Measurements from ENCODE around the gene PLOD1. TPM values are rescaled to one million over a fixed set of nuclear protein-coding genes. Genes with fewer than 3 reads are reported as not detected.

PLOD1 gene
- total RNA-seq, 1 donor from 2014 or later = 204 TPM

DNA sequence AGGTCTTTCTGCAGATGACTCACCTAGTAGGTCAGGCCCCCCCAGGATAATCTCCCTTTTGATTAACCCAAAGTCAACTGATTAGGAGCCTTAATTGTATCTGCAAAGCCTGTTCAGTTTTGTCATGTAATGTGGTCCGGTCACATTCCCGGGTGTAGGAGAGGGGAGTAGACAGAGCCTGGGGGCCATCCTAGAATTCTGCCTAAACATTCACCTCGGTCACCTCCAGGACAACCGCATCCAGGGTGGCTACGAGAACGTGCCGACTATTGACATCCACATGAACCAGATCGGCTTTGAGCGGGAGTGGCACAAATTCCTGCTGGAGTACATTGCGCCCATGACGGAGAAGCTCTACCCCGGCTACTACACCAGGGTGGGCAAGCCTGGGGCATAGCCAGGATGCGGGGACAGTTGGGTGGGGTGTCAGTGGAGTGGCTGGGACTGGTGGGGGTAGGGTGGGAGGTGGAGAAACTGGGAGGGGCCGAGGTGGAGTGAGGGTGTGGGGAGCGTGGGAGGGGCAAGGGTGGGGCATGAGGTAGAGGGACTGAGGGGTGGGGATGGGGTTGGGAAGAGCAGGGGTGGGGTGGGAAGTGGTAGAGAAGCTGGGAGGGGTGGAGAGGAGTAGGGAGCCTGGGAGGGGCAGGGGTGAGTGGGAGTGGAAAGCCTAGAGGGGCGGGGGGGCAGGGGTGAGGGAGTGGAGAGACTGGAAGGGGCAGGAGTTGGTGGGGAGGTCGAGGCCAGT is 36.1 kb downstream of the PLOD1 start:
- DNase-seq (ENCODE audit: extremely low spot score, unreplicated experiment) = no peak
- Mint-ChIP-seq H3K4me3 (ENCODE audit: unreplicated experiment) (no peak overlapping the region), H3K9me3 (ENCODE audit: unreplicated experiment) (no peaks in the 10 kb centered on the region), H3K27me3 (ENCODE audit: unreplicated experiment) (no peaks in the 10 kb centered on the region), H3K27ac (ENCODE audit: unreplicated experiment) (no peak overlapping the region), H3K4me1 (ENCODE audit: unreplicated experiment) (no peaks in the 10 kb centered on the region), H3K36me3 (ENCODE audit: unreplicated experiment) (peaks cover 16% of the 10 kb centered on the region)
- TF ChIP-seq, protein P1, sequence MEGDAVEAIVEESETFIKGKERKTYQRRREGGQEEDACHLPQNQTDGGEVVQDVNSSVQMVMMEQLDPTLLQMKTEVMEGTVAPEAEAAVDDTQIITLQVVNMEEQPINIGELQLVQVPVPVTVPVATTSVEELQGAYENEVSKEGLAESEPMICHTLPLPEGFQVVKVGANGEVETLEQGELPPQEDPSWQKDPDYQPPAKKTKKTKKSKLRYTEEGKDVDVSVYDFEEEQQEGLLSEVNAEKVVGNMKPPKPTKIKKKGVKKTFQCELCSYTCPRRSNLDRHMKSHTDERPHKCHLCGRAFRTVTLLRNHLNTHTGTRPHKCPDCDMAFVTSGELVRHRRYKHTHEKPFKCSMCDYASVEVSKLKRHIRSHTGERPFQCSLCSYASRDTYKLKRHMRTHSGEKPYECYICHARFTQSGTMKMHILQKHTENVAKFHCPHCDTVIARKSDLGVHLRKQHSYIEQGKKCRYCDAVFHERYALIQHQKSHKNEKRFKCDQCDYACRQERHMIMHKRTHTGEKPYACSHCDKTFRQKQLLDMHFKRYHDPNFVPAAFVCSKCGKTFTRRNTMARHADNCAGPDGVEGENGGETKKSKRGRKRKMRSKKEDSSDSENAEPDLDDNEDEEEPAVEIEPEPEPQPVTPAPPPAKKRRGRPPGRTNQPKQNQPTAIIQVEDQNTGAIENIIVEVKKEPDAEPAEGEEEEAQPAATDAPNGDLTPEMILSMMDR (IDR thresholded peaks at IDR 0.05) = no peak

DNA sequence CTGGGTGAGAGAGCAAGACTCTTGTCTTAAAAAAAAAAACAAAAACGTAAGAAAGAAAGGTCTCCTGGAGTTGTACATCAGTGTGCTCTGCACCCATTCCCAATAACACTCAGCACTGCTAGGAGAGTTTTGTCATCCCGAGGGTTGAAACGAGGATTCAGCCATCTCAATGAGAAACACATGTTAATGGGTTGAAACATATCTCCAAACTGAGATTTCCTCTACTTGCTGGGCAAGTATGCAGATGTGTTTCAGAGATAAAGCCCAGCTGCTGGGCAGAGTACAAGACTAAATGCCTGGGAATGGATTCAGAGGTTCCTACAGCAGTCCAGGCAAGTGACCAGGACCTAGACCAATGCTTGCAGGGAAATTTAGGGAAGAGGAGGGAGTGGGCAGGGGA is 43.1 kb downstream of the PLOD1 start:
- peaks cover 10% of the 10 kb centered on the region for H3K36me3 Mint-ChIP-seq (ENCODE audit: unreplicated experiment)
- DNase-seq (ENCODE audit: extremely low spot score, unreplicated experiment) = no peak
- no peaks in the 10 kb centered on the region for H3K27me3 Mint-ChIP-seq (ENCODE audit: unreplicated experiment)
- TF ChIP-seq, protein P1 (IDR thresholded peaks at IDR 0.05) = no peak
- H3K4me1 Mint-ChIP-seq (ENCODE audit: unreplicated experiment) = peaks cover 27% of the 10 kb centered on the region
- no peak overlapping the region for H3K4me3 Mint-ChIP-seq (ENCODE audit: unreplicated experiment)
- H3K9me3 Mint-ChIP-seq (ENCODE audit: unreplicated experiment) = no peaks in the 10 kb centered on the region
- no peak overlapping the region for H3K27ac Mint-ChIP-seq (ENCODE audit: unreplicated experiment)

DNA sequence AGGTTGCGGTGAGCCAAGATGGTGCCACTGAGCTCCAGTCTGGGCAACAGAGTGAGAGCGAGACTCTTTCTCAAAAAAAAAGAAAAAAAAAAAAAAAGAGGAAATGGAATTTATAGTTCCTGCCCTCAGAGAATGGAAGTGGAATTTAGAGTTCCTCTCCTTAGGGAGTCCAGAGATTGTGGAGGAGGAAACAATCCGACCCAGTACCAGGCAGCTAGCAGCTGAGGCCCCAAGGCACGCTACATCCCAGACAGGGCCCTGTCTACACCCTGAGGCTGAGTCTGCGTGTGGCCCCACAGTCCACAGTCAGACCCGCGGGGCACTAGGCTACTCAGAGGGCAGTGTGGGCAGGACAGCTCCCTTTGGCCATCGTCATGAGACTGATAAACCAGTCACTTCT is 43.8 kb downstream of the PLOD1 start:
- H3K27me3 Mint-ChIP-seq (ENCODE audit: unreplicated experiment) = no peaks in the 10 kb centered on the region
- H3K27ac Mint-ChIP-seq (ENCODE audit: unreplicated experiment) = no peak overlapping the region
- TF ChIP-seq, protein P1 (IDR thresholded peaks at IDR 0.05) = no peak
- H3K4me1 Mint-ChIP-seq (ENCODE audit: unreplicated experiment) = peaks cover 27% of the 10 kb centered on the region
- no peak for DNase-seq (ENCODE audit: extremely low spot score, unreplicated experiment)
- H3K9me3 Mint-ChIP-seq (ENCODE audit: unreplicated experiment) = no peaks in the 10 kb centered on the region
- H3K36me3 Mint-ChIP-seq (ENCODE audit: unreplicated experiment) = peaks cover 10% of the 10 kb centered on the region
- H3K4me3 Mint-ChIP-seq (ENCODE audit: unreplicated experiment) = no peak overlapping the region

DNA sequence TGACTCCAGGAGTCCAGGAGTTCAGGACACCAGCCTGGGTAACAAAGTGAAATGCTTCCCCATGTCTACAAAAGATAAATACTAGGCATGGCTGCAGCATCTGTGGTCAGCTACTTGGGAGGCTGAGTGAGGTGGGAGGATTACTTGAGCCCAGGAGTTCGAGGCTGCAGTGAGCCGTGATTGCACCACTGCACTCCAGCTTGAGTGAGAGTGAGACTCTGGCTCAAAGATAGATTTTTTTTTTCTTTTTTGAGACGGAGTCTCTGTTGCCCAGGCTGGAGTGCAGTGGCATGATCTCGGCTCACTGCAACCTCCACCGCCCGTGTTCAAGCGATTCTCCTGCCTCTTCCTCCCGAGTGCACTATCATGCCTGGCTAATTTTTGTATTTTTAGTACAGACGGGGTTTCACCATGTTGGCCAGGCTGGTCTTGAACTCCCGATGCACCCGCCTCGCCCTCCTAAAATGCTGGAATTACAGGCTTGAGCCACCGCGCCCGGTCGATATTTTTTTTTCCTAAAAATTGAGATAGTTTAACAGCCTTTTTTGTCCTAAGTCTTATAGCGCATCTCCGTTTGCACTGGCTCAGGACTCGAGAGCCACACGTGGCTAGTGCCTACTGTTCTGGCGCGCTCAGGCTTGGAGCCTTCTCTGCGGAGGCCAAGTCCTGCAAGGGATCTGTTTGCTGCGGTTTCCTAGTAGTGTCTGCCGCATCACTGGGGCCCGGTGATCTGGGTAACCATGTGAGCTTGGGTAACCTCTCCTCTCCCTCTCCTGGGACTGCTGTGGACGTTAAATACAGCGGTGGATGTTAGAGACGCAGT is 44.7 kb downstream of the PLOD1 start:
- H3K36me3 Mint-ChIP-seq (ENCODE audit: unreplicated experiment) = peaks cover 13% of the 10 kb centered on the region
- TF ChIP-seq, protein P1 (IDR thresholded peaks at IDR 0.05) = no peak
- H3K4me1 Mint-ChIP-seq (ENCODE audit: unreplicated experiment) = peaks cover 31% of the 10 kb centered on the region
- DNase-seq (ENCODE audit: extremely low spot score, unreplicated experiment) = no peak
- H3K27ac Mint-ChIP-seq (ENCODE audit: unreplicated experiment) = peak overlapping the region; percentile 88
- H3K27me3 Mint-ChIP-seq (ENCODE audit: unreplicated experiment) = no peaks in the 10 kb centered on the region
- H3K4me3 Mint-ChIP-seq (ENCODE audit: unreplicated experiment) = peak overlapping the region; percentile 85
- H3K9me3 Mint-ChIP-seq (ENCODE audit: unreplicated experiment) = no peaks in the 10 kb centered on the region
